Right lobe of liver (tissue), 4 donors: Measurements from ENCODE around the gene TMEM190.

Source experiments
- CTCF ChIP-seq, 4 donors: fragments of 200-600 bp in 3 of 4; fragments of 450-650 bp in 1 of 4; IDR thresholded peaks; one replicate each; pipeline versions ENCODE4 v1.5.1 to v1.8.0; 2016 to 2022; ENCODE audit warnings: antibody characterized with exemption in 4 of 4, mild to moderate bottlenecking in 2 of 4
- POLR2A ChIP-seq: fragments of 450-650 bp; IDR thresholded peaks from one replicate; pipeline ENCODE4 v1.6.1; 2017; ENCODE audit warnings: antibody characterized with exemption, mild to moderate bottlenecking
- donor health status: DM: no; HTN: no; CAD: no.
- donor health status: DM: no; HTN: no; CAD: no.
- donor health status: DM: no; HTN: yes; CAD: no.

DNA sequence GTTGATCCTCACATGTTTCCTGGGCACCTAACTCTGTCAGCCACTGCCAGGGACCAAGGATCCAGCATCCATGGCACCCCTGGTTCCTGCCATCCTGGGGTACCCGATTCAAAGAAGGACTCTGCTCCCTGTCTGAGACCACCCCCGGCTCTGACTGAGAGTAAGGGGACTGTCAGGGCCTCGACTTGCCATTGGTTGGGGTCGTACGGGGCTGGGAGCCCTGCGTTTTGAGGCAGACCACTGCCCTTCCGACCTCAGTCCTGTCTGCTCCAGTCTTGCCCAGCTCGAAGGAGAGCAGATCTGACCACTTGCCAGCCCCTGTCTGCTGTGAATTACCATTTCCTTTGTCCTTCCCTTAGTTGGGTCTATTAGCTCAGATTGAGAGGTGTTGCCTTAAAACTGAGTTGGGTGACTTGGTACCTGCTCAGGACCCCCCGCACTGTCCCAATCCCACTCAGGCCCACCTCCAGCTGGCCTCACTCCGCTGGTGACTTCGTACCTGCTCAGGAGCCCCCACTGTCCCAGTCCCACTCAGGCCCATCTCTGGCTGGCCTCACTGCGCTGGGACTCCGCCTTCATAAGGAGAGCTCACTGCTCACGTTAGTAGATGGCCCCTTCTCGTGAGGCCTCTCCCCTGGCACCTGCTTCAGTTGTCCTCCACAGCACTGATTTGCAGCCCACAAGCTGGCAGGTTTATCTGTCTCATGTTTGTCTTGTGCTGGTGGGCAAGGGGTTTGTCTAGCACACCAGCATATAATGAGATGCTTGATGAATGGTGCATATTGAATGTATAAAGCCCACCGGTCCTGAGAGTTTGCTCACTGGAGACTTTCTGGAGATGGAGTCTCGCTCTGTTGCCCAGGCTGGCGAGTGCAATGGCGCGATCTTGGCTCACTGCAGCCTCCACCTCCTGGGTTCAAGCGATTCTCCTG, 13.0 kb downstream of the TMEM190 start:
- TF ChIP-seq CTCF (IDR thresholded peaks at IDR 0.05) = no peak
- TF ChIP-seq POLR2A = no peak
